ENCODE data around the gene NODAL.

NODAL gene

DNA sequence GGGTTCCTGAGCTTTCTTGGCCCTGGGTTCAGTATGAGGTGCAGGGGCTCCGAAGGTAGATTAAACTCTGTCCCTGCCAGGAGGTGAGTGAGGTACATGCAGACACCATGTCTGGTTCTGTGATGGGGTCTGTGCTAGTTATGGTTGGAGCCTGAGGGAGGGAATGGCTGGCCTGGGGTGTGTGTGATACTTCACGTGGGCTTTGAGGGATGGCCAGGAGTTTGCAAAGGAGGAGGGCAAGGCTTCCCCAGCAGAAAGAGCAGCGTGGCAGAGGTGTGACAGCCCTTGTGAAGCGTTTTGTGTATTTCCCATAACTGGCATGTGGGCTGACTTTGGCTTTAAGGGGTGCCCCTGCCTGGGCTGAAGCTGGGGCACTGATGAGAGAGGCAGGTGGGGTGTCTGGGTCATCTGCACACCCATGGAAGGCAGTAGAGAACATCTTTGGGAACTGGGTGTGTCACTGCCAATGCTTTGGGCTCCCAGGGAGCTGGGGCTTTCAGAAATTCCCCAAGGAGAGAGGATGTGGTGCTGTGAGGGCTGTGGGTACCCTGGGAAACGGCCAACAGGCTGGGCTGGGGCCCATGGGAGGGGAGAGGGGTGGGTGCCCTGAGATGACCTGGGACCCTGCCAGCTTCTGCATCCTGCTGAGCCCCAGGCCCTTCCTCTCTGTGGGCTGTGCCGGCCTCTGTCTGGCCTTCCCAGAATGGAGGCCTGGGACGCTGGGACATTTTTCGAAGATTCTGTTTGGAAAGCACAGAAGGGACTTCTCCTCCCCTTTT lies 41.7 kb upstream of the NODAL start:
- H3K4me1 ChIP-seq (ENCODE audit: control insufficient read depth, low read length): peaks cover 42% of the 10 kb centered on the region
- H4K20me1 ChIP-seq (ENCODE audit: control insufficient read depth, insufficient read depth, low read depth, low read length): peaks cover 9% of the 10 kb centered on the region; the same call in 1 of the 2 replicates
- no peak overlapping the region for H3K27ac ChIP-seq (ENCODE audit: low read depth, low read length)
- H3K36me3 ChIP-seq (ENCODE audit: control insufficient read depth, low read length): peaks cover 66% of the 10 kb centered on the region
- H3K9me3 ChIP-seq (ENCODE audit: control insufficient read depth, insufficient read depth, low read length): no peaks in the 10 kb centered on the region
- TF ChIP-seq, protein P1, sequence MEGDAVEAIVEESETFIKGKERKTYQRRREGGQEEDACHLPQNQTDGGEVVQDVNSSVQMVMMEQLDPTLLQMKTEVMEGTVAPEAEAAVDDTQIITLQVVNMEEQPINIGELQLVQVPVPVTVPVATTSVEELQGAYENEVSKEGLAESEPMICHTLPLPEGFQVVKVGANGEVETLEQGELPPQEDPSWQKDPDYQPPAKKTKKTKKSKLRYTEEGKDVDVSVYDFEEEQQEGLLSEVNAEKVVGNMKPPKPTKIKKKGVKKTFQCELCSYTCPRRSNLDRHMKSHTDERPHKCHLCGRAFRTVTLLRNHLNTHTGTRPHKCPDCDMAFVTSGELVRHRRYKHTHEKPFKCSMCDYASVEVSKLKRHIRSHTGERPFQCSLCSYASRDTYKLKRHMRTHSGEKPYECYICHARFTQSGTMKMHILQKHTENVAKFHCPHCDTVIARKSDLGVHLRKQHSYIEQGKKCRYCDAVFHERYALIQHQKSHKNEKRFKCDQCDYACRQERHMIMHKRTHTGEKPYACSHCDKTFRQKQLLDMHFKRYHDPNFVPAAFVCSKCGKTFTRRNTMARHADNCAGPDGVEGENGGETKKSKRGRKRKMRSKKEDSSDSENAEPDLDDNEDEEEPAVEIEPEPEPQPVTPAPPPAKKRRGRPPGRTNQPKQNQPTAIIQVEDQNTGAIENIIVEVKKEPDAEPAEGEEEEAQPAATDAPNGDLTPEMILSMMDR (IDR thresholded peaks at IDR 0.05; ENCODE audit: low read depth, low read length, poor library complexity, severe bottlenecking): no peak
- no peak for TF ChIP-seq EZH2phosphoT487 (IDR thresholded peaks at IDR 0.05; ENCODE audit: borderline replicate concordance, low read length)
- peak overlapping the region; percentile 1; the same call in 1 of the 2 replicates for H3K4me2 ChIP-seq (ENCODE audit: low read length)
- H3K79me2 ChIP-seq (ENCODE audit: control insufficient read depth, low read length): peaks cover 85% of the 10 kb centered on the region
- H3K4me3 ChIP-seq (ENCODE audit: low read length): no peak overlapping the region
- peaks cover 12% of the 10 kb centered on the region for H3F3A ChIP-seq (ENCODE audit: control insufficient read depth, insufficient read depth)
- no peaks in the 10 kb centered on the region for H3K9me2 ChIP-seq (replicated peaks; ENCODE audit: control insufficient read depth, low read length)
- H3K27me3 ChIP-seq (ENCODE audit: control insufficient read depth, low read length): no peaks in the 10 kb centered on the region

DNA sequence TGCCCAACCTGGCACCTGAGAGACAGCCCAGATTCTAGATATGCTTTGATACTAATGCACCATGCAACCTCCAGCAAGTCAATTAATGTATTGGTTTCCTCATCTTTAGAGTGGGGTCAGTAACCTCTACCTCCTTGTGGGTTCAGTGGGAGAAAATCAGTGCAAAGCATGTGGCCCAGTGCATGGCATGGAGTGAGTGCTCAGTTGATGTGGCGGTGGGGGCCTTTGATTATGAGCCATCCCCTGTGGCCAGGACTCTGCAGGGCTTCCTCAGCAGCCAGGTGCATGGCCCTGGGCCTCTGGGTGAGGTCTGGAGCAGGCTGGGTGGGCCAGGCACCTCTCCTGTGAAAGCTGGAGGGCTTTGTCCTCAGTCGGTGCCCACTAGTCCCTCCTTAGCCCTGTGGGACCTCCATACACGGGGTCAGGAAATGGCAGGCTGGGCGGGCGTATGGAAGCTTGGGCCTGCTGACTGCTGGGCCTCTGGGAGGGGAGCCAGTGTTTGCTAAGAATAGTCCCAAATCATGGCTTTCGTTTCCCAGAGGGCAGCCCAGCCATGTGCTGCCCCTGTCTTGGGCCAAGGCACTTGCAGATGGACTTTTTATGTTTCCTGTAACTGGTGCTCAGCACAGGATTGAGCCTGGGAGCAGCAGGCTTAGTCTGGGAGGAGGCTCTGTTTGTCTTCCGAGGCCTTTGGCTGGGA lies 40.5 kb upstream of the NODAL start:
- Histone ChIP-seq H3K4me2 (ENCODE audit: low read length) (peak overlapping the region; percentile 97), H3K9me3 (ENCODE audit: control insufficient read depth, insufficient read depth, low read length) (no peaks in the 10 kb centered on the region), H3K4me1 (ENCODE audit: control insufficient read depth, low read length) (peaks cover 47% of the 10 kb centered on the region), H3K9me2 (replicated peaks; ENCODE audit: control insufficient read depth, low read length) (no peaks in the 10 kb centered on the region), H3K4me3 (ENCODE audit: low read length) (peak overlapping the region; percentile 88; the same call in 1 of the 2 replicates), H4K20me1 (ENCODE audit: control insufficient read depth, insufficient read depth, low read depth, low read length) (peaks cover 9% of the 10 kb centered on the region; the same call in 1 of the 2 replicates), H3K27ac (ENCODE audit: low read depth, low read length) (no peak overlapping the region), H3K36me3 (ENCODE audit: control insufficient read depth, low read length) (peaks cover 61% of the 10 kb centered on the region), H3K79me2 (ENCODE audit: control insufficient read depth, low read length) (peaks cover 75% of the 10 kb centered on the region), H3F3A (ENCODE audit: control insufficient read depth, insufficient read depth) (peaks cover 12% of the 10 kb centered on the region), H3K27me3 (ENCODE audit: control insufficient read depth, low read length) (no peaks in the 10 kb centered on the region)
- TF ChIP-seq, protein P1 (IDR thresholded peaks at IDR 0.05; ENCODE audit: low read depth, low read length, poor library complexity, severe bottlenecking): no peak
- TF ChIP-seq EZH2phosphoT487 (IDR thresholded peaks at IDR 0.05; ENCODE audit: borderline replicate concordance, low read length): no peak

DNA sequence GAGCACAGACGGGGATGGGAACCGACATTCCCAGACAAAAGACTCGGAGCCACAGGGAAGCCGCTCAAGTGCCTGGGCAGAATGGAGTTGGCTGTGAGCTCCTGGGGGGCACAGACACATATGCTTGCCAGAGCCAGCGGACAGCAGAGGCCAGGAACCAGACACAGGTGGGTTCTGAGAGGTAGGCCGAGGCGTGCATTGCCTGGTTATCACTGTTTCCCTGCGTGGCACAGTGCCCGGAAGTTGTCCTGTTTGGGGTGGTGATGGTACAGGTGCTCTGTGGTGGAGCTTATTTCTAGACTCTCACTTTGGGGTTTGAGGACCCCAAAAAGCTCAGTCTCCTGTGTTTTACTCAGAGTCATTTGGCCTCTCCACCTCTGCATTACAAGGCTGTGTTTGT lies 39.6 kb upstream of the NODAL start:
- peaks cover 55% of the 10 kb centered on the region for H3K36me3 ChIP-seq (ENCODE audit: control insufficient read depth, low read length)
- H3K4me2 ChIP-seq (ENCODE audit: low read length): peak overlapping the region; percentile 97
- peak overlapping the region; percentile 88 for H3K4me3 ChIP-seq (ENCODE audit: low read length)
- H3K9me2 ChIP-seq (replicated peaks; ENCODE audit: control insufficient read depth, low read length): no peaks in the 10 kb centered on the region
- H4K20me1 ChIP-seq (ENCODE audit: control insufficient read depth, insufficient read depth, low read depth, low read length): peaks cover 9% of the 10 kb centered on the region; the same call in 1 of the 2 replicates
- H3K27me3 ChIP-seq (ENCODE audit: control insufficient read depth, low read length): no peaks in the 10 kb centered on the region
- no peaks in the 10 kb centered on the region for H3K9me3 ChIP-seq (ENCODE audit: control insufficient read depth, insufficient read depth, low read length)
- H3K27ac ChIP-seq (ENCODE audit: low read depth, low read length): peak overlapping the region; percentile 77
- H3F3A ChIP-seq (ENCODE audit: control insufficient read depth, insufficient read depth): peaks cover 13% of the 10 kb centered on the region
- peaks cover 67% of the 10 kb centered on the region for H3K79me2 ChIP-seq (ENCODE audit: control insufficient read depth, low read length)
- H3K4me1 ChIP-seq (ENCODE audit: control insufficient read depth, low read length): peaks cover 48% of the 10 kb centered on the region
- TF ChIP-seq, protein P1 (IDR thresholded peaks at IDR 0.05; ENCODE audit: low read depth, low read length, poor library complexity, severe bottlenecking): no peak
- TF ChIP-seq EZH2phosphoT487 (IDR thresholded peaks at IDR 0.05; ENCODE audit: borderline replicate concordance, low read length): no peak

All from DOHH2 (cell line).